IPS-11a (cell line): ENCODE measurements around the gene CLCA2.

Source experiments
- H3K4me3 ChIP-seq: one replicate; pipeline ENCODE4 v1.5.1; 2013; ENCODE audit warnings: low read depth, low read length, control low read depth

The CLCA2 gene

DNA sequence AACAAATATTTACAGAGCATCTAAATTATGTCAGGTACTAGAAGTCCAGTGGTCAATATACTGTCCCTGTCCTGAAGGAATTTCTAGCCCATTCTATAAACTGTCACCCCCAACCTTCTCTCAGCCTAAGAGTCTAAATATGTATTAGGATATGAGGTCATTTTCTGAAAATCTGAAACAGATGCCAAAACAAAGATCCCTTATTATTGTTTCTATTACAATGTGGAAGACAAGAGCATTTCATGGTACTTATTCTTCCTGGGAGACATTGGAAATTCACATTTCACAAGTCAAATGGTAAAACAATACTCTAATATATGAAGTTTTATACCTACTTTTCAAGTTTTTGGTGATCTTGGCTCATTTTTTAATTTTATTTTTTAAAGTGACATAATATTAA lies 47.3 kb downstream of the CLCA2 start:
- H3K4me3 ChIP-seq, result no peak overlapping the region

DNA sequence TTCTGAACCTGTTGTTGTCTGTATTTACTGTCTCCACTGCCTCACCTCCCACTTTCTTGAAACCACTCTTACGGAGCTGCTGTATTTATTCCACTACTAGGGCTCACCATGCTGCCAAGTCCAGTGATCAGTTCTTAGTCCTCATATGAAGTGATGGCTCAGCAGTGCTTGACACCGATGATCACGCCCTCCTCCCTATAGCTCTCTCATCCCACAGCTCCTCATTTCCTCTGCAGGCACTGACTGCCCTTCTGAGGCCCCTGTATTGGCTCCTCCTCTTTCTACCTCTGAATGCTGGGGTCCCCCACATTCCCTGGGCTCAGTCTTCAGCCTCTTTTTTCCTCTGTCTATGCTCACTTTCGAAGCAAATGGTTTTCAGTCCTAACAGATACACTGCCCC lies 48.2 kb downstream of the CLCA2 start:
- H3K4me3 ChIP-seq, result no peak overlapping the region

DNA sequence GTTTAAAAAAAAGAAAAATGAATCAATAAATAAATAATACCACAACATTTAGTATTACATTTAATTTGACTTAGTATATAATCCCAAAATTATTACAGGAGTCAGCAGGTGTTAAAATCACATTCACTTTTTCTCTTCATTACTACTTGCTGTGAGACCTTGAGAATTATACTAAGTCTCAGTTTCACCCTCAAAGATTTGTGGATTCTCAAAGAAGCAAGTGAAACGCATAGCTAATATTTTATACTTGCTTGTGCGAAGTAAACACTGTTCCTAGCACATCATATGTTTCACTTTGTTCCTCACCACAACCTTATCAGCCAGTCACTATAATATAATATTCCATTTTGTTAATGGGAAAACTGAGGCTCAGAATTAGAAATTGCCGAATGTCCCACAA lies 48.8 kb downstream of the CLCA2 start:
- no peak overlapping the region for H3K4me3 ChIP-seq

DNA sequence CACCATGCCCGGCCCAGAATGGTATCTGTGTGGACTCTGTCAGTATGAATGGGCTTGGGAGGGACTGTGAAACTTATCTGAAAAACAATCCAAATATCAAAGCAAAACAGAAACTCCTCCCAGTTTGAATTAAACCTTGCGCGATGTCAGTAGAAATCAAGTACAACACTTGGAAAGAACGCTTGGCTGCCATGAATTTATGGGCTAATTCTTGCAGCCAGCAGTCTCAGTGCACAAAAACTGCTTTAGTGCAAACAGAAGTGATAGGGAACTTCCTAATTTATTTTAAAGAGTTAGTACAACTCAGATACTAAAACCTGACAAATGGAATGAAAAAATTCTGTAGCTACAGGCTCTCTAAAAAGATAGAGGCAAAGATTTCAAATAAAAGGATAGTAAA lies 53.3 kb downstream of the CLCA2 start:
- H3K4me3 ChIP-seq, result no peak overlapping the region

DNA sequence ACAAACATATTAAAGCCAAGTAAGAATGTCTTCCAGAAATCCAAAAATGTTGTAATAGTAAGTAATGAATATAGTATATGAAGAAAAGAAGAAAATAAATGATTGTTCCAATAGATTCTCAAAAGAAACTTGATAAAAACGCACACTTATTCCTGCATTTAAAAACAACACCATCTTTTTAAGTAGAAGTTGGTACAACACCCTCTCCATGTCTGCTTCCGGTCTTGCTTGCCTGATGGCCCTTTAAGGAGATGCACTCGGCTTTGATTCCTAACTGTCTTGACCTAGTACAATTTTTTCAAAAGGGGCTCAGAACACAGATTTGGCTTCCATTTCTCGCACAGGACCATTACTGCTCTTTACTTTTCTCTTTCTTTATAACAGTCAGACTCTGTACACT lies 53.7 kb downstream of the CLCA2 start:
- H3K4me3 ChIP-seq, result no peak overlapping the region

DNA sequence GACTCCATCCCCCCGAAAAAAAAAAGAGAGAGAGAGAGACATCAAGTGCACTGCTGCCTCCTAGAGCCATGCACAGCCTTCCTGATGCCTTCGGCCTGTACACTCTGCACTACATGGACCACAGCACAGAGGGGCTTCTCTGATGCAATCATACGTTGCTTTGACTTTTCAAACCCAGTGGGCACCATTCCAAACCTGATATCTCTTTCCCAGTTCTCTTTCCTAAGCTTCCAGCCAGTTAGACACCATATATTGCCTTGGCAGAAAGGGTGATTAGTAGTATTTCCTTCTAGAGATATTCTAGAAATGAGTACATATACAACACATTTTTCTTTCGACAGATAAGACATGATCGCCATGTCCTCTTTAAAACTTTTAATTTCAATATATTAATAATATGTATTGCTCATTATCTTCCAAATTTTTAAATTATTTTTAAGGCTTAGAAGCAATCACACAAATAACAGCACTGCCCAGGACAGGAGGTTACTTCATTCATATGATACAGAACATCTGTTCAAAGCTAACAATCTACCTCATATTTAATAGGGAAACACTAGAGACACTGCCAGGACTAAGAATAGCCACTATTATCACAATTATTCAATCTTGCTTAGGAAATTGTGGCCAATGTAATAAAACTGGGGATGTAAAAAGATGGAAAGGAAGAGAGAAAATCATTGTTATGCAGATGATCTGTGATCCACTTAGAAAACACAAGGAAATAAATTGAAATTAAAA lies 54.6 kb downstream of the CLCA2 start:
- no peak overlapping the region for H3K4me3 ChIP-seq

DNA sequence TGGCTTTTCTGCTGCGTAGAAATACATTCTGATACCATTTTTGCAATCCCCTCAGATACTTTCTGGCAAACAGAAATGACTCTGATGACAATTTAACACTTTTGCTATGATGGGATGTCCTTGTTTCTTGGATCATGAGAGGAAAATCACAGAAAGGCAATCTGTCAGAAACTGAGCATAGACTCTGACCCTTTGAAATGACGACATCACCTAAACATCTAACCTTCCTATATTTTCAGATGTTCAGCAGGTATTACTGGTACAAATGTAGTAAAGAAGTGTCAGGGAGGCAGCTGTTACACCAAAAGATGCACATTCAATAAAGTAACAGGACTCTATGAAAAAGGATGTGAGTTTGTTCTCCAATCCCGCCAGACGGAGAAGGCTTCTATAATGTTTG lies 58.0 kb downstream of the CLCA2 start:
- no peak overlapping the region for H3K4me3 ChIP-seq

DNA sequence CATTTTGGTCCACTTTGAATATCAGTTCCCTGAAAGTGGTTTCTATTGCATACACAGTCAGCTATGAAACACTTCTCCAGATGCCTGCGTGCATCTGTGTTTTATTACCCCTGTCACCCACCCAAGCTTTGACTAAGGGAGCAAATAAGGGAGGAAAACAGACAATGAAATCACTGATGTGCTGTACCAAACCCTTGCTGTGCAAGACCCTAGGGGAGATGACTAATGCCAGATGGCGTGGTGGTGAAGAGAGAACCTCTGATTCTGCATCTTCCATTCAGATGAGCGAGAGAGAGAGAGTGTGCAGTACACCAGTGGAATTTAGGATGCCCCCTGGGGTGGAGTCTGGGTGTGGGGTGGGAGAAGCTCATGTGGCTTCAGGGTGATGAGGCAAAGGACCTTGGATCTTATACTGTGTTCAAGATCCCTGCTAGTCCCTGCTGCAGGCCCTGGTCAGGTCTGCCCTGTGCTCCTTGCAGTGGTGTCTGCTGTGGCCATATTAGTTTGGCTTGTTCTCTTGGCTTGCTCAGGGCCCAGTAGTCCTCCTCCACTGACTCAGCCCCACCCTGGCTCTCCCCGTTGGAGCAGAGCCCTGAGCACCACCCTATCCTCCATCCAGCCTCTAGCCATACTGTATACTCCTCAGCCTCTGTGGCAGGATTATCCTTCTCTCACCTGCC lies 63.3 kb downstream of the CLCA2 start:
- H3K4me3 ChIP-seq, result no peak overlapping the region

DNA sequence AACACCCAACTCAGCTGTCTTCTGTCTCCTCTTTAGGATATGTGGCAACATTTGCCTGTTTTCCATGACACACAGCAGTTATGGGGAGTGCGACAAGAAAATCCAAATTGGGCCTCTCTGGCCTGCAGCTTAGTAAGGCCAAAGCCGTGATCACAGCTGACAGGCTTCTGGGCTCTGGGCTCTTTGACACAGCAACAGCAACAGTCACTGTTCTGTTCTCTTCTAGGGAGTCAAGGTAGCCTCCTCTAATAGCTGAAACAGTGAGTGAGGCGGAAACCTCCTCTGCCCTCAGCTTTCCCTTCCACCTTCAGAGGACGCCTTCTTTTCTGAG lies 63.8 kb downstream of the CLCA2 start:
- no peak overlapping the region for H3K4me3 ChIP-seq

DNA sequence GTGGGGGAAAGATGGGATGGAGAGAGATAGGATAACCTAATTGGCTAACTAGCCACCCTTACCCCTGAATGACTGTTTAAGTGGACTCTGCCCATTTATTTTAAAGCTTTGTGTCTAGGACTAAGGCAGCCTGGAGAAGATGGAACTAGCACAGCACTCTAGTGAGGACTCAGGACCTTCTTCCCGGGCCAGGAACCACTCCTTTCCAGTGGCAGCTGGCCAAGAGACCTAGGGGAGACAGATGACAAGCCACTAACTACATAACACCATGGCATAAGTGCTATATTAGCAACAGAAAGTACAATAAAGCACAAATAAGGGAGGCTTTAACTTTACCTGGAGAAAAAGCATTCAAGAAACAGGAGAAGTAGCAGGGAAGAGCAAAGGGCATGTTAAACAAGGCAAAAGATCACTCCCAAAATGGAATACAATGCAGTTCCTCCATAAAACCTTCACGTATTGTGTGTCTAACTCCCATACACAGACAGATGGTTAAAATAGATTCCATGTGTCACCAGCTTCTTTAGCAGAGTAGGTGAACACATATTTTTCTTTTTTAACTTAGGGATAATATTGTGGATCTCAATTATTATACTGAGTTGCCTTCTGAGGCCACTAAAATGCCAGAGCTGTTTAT lies 65.4 kb downstream of the CLCA2 start:
- no peak overlapping the region for H3K4me3 ChIP-seq

DNA sequence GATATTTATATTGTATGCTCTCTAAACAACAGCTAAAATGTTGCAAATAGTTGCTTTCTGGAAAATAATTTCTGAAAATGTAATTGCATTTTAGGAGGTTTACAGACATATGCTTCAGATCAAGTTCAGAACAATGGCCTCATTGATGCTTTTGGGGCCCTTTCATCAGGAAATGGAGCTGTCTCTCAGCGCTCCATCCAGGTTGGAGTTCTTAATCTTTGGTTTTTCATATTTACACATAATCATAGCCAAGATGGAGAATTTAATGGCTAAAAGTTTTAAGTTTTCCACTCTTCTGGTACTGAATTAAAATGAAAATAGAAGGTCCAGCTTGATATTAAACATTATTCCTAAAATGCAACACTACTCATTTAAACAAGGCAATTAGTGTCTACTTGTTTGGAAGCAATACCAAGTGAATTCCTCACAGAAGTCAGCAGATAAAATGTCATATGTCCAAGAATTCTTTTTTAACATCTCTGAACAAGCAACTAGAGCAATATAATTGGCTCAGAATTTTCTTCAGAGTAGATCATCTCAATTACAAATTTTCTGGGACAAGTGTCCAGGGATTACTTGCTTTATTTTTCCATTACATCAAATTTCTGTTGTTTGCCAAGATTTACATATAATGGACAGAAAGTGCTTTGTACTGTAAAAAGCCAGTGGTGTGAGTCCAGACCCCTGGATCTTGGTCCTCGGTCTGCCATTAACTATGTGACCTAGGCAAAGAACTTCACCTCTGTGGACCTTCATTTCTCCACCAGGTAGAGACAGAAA lies 67.4 kb downstream of the CLCA2 start:
- H3K4me3 ChIP-seq, result no peak overlapping the region

DNA sequence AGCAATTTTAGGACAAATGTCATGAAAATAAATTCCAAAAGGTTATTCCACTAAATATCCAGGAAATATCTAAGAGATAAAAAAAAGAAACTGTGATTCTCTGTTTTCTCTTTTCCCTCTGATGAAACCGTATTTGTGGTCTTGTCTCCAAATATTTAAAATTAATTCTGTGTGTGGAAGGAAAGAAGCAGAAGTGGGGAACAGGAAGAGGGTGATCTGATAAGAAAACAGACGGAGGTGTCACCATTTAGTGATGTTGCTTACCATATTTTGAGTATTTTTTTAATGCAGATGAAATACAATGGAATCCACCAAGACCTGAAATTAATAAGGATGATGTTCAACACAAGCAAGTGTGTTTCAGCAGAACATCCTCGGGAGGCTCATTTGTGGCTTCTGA lies 74.3 kb downstream of the CLCA2 start:
- H3K4me3 ChIP-seq, result no peak overlapping the region

DNA sequence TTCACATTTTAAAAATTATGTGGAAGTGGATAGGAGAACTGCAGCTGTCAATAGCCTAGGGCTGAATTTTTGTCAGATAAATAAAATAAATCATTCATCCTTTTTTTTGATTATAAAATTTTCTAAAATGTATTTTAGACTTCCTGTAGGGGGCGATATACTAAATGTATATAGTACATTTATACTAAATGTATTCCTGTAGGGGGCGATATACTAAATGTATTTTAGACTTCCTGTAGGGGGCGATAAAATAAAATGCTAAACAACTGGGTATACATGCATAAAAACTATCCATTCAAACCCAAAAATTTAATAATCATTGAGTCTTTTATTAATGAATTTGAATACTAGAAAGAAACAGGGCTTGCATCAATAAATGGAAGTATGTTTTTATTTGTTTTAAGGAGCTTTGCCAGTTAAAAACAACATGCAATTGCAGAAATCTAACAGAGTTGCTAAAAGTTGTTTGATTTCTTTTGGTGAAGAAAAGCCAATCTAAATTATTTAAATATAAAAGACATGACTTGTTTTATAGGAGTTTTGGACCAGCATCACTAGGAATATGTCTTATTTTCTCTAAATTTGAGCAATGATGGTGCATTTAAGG lies 76.1 kb downstream of the CLCA2 start:
- no peak overlapping the region for H3K4me3 ChIP-seq

DNA sequence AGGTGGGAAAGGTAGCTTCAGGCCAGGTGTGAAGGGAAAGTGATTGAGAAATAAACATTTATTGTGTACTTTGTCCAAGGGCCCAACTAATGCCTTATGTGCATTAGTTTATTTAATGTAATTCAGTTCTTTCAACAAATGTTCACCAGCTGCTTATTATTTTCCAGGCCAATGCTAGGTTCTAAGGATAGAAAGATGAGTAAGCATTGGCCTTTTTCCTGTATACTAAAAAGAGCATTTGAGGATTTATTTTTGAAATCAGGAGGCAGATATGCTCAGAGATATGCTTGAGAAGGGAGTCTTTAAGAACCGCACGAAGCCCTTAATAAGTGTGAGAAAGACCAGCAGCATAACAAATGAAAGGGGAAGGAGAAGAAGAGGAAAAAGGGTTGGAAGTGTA lies 76.7 kb downstream of the CLCA2 start:
- H3K4me3 ChIP-seq, result no peak overlapping the region

DNA sequence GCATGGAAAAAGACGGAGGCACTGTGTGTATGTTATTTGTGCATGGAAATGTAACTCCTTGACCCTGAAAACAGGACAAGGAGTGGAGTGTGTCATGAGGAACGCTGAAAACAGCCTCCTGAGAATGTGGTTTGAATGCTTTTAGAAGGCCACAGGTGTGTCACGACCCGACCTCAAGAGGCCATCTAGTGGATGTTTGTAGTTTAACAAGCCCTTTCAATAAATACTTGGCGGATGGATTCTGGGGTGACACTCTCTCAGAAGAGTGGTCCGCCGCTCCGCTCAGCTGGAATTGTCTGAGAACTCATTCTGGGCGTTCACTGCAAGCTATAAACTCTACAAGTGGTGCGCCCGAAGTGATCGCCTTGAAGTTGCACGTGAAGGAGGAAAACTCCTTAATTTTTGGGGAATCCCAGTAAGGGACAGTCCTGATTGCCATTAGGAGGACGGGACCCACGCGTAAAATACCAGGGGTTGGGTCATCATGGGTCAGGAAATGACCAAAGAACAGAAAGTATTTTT lies 78.2 kb downstream of the CLCA2 start:
- H3K4me3 ChIP-seq, result peak overlapping the region; percentile 53

DNA sequence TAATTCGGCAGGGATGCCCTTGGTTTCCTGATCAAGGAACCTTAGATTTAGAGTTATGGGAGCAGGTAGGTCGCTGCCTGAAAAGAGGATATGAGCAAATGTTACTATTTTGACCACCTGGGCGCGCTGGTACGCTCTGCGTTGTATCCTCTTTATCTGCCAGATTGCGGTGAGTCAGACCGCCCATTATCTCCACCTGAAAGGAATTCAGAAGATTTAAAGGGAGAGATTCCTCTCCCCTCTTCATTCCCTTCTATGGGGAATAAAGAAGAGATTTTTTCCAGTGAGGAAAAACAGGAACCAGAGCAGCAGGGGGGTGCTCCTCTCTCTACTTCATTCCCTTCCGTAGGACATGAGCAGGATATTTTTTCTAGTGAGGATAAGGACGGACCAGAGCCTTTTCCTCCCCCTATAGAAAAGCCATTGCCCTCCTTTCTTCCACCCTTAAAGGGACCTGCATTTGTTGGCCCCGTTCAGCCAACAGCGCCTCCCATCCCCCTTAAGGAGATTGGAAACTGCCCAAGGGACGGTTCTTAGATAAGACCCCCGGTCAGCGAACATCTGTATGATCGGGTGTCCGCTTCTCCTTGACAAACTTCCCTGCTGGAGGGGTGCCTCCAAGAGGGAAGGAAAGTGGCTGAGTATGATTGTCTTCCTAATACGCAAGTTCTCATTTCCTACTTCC lies 78.9 kb downstream of the CLCA2 start:
- H3K4me3 ChIP-seq, result peak overlapping the region; percentile 53

DNA sequence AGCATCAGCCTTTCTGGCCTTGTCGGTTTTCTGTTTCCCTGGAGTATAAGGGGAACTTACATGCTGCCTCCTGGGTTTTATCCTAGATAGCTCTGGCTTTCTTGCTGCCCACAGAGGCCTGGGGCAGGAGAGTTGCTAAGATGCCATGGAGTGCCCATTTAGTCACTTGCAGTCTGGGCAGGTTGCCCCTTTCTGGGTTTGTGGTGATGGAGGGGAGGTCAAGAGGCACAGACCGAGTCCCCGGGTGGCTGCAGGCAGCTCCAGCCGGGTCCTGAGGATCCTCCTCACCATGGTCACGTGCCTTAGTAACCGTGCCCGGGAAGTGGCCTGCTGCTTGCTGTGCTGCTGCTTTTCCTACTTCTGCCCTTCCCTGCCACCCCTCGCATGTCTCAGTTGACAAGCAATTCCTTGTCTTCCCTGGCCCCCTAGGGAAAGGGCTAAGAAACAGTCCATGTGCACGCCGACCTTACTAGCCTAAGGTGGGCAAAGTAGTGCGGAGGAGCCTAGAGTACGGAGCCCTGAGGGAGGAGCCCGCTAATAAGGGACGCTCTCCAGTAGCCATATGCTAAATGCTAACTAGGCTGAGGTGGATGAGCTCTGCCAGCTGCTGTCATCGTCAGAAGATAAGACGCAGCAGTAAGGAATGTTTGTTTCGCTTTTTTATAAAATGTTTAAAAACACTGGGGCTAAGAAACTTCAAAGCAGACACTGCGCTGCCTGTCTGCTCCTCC lies 79.6 kb downstream of the CLCA2 start:
- H3K4me3 ChIP-seq, result peak overlapping the region; percentile 8

DNA sequence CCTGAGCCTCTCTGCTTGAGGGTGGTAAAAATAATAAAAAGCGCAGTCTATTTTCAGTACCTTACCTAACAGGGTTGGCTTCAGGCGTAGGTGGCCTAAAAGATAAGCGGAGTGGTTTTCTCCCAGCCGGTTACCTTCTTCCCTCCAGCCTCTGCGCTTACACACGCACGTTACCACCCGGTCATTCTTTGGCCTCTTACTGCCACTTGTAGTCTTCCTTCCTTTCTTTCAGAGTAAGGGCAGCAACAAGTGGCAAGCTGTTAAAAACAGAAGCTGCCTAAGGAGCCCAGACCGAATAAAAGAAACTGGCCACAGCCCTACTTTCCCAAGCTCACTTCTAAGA lies 80.1 kb downstream of the CLCA2 start:
- no peak overlapping the region for H3K4me3 ChIP-seq

DNA sequence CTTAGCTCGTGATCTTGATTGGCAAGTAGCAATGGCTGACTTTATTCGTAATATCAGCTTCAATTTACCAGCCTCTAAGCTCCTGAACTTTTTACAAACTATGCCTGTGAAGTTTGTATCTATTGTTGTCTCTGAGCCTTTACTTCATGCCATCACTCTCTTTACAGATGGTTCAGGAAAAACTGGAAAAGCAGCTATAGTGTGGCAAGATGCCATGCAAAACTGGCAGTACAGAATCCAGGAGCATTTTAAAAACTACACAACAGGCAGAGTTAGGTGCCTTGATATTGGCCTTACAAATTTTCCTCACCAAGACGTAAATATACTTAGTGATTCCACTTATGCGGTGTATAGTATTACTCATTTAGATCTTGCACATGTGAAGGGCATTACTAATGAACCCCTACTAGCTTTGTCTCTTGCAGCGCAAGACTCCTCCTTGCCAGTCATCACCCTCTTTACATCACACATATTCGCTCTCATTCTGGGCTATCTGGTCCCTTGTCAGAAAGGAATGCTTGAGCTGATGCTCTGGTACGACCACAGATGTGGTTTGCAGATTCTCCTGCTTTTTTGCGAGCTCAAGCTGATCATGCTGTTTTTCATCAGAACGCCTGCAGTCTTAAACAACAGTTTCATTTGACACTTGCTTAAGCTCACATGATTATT lies 81.1 kb downstream of the CLCA2 start:
- no peak overlapping the region for H3K4me3 ChIP-seq

DNA sequence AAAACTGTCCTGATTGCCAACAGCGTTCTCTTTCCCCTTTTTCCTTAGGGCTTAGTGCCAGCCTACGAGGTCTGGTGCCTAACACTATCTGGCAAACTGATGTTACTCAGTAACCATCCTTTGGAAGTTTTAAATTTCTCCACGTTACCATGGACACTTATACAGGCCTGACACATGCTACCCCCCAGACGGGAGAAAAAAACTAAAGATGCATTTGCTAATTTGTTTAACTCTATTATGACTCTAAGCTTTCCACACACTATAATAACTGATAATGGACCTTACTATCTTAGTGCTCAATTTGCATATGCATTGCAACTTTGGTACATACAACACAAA lies 81.6 kb downstream of the CLCA2 start:
- no peak overlapping the region for H3K4me3 ChIP-seq
